Stimulated activated CD8-positive, alpha-beta memory T cell treated with anti-CD3 and anti-CD28 coated beads, Interleukin-12 subunit alpha, Interleukin-12 subunit beta, amount 100 ng/mL, for 24 hours (primary cell): Measurements from ENCODE around the gene FAM53B.

Experiments used
- DNase-seq: peaks from one replicate; pipeline ENCODE4 v3.0.0-alpha.2; 2020; ENCODE audit errors: extremely low read depth

FAM53B gene

GRCh38 chr10:124663228-124663627, 81.0 kb downstream of the FAM53B start:
- no peak for DNase-seq

DNA sequence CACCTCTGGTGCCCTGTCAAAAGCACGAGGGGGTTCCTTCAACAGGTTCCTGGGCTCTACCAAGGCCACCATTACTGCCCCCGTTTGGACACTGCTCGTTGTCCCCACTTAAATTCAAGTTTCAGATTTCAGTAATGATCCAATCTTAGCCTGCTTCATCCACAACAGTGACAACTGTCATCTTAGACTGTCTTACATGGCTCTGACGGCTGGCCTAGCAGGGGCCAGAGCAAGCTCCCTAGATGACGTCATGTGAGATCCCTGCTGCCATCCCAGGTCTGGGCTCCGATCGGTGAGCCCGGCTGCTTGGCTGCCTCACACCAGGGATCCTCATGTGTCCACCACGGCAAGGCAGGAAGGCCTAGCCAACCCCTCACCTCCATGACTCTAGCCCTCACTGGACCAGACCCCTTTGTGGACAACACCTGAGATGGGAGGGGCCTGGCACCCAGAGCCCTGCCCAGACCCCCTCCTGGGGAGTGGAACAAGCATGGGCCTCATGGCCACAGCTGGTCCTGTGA, 82.5 kb downstream of the FAM53B start:
- DNase-seq, result no peak

- no peak for DNase-seq
Observed at GRCh38 chr10:124660404-124661125, 83.6 kb downstream of the FAM53B start.

DNA sequence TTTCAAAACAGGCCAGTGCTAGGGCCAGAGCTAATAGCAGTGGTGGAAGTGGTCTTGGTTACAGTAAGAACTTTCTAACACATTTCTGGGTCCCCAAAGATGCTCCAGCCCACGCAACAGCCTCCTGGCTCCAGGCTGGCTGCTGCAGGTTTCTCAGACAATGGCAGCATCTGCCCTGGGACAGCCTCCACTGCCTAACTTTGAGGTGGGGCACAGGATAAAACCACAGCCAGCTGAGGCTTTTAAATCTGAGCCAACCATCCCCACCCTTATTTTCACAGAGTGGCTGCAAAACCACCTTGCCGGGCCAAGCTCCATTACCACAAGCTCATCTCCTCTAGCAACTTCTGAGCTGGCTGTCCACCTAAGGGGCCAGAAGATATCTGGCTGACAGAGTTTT, 84.8 kb downstream of the FAM53B start:
- DNase-seq, result no peak

DNA sequence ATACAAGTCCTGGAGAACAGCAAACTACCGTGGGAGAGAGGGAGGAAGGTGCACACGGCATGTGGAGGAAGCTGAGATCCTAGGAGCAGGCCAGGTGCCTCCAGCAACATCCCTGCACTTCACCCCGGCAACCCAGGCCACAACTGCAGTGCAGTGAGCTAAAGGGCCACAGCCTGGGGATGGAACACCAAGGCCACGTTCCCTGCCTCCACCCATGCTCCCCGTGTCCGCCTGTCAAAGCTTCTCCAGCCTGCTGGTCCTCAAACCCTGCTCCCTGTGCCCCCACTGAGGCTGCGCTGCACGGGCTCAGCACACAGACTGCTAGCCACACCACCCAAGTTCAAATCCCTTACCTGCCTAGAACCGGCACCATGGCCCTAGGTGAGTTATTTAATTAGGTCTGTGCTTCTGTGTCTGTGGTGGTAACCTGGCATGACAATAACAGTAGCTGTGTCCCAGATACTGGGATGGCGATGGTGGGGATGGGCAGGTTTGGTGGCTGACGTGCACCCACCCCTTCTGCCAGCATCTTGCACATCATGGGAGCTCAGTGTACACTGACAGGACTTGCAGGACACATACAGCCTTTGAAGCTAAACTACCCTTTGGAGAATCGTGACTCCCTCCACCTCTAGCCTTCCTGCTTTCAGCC, 85.5 kb downstream of the FAM53B start:
- DNase-seq, result no peak

DNA sequence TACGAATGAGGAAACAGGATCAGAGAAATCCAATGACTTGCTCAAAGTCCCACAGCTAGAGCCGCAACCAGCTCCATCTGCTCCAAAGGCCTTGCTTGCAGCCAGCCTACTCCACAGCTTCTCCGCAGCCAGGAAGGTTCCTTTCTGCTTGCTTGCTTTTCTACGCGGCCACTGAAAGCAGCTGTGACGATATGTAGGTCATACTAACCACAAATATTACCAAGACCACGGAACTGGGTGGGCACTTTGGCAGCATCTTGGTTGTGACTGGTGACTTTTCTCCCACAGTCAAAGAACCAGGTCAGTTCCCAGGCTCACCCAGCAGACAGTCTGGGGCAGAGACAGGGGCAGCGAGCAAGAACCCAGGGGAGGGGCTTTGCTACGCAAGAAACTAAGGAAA, 86.4 kb downstream of the FAM53B start:
- DNase-seq, result no peak

DNA sequence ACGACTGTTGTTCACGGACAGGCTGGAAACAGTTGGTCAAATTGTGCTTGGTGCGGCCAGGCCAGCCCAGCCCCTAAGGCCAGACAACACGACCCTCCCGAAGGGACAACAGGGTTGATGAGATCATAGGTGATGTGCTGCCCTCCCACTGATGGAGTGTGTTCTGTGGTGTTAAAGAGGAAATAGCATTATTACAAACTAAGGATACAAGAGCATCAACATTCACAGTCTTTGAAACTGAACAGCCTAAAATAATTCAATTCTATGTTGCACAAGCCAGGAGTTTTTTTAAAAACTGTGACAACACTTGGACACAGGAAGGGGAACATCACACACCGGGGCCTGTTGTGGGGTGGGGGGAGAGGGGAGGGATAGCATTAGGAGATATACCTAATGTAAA, 87.6 kb downstream of the FAM53B start:
- no peak for DNase-seq

GRCh38 chr10:124656113-124656490, 88.1 kb downstream of the FAM53B start:
- DNase-seq, result no peak

- no peak for DNase-seq
Observed at GRCh38 chr10:124655191-124656112, 88.7 kb downstream of the FAM53B start.

- DNase-seq, result no peak
Observed at GRCh38 chr10:124654686-124655085, 89.5 kb downstream of the FAM53B start.

- no peak for DNase-seq
Observed at GRCh38 chr10:124653811-124654651, 90.1 kb downstream of the FAM53B start.

GRCh38 chr10:124653311-124653710, 90.9 kb downstream of the FAM53B start:
- DNase-seq, result no peak

DNA sequence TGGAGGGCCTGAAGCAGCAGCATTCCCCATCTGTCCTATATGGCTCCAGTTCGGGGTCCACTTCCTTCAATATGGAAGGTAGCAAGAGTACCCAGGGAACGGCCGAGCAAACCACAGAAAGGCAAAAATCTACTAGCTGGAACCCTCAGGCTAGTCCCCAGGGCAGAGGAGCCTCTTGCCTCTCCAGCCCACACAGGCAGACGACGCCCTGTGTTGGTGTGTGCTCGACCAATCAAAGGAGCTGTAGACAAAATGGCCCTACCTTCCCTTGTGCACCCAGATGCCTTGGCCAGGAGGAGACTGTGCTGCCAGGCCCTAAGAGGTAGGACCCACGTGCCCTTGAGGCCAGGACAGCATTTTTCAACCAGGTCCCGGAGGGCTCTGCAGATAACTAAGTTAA, 91.5 kb downstream of the FAM53B start:
- no peak for DNase-seq

DNA sequence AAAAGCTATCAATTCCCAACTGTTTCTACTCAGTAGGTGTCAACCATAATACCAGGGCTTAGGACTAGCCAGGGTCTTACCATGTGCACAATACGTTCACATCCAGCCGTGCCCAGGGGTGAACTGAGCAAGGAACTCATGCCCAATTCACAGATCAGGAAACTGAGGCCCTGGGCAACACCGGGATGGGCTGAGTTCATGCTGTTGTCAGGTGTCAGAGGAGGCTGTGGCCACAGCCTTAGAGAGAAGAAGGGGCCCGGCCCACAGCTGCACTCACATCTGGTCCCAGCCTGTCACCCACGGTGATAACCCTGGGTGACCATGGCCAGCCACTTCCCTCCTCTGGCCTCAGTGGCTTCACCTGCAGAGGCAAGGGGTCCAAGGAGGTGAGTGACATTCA, 92.0 kb downstream of the FAM53B start:
- no peak for DNase-seq

DNA sequence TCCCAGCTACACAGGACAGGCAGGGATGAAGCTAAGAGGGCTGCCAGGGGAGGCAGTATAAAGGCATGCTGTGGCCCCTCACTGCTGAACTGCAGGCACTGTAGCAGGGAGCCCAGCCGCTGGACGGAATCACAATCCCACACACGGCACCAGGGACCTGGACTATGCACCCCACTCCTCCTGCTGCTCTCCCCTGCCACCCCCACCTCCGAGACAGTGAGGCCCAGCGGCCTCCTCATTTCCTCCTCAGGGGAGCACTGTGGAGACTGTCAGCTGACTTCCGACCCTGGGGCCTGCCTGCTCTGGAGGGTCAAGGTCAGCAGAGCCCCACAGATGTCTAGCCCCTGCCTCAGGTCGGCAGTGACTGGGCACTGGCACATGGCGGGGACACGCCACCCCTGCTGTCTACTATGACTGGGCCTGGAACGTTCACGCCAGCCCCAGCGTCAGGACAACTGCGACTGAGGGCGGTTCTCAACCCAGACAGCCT, 92.7 kb downstream of the FAM53B start:
- no peak for DNase-seq

DNA sequence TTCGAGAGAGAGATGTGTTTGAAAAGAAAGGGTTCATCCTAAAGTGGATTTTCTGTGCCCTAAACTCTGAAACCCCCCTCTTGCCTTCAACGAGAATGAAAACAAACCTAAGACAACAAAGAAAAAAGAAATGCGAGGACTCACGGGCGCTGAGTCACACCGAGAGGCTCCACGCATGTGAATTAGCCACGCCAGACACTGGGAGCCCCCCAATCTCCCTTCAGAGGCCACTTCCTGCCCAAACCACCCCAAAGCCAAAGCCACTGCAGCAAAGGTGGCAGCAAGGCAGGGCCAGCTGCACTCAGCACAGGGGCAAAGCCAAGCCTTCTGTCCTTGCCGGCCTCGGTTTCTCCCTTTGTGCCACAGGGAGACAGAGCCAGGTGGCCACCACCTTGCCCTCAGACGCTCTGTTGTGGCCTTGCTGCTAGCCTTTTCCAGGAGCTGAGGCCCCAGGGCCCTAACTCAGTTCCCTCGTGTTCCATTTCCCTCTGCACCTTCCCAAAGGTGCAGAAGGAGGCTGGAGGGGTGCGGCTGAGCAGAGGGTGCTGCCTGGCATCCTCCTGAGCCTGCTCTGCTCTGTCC, 93.3 kb downstream of the FAM53B start:
- DNase-seq, result peak; percentile 31

- DNase-seq, result no peak
Observed at GRCh38 chr10:124650263-124650662, 93.9 kb downstream of the FAM53B start.

GRCh38 chr10:124649214-124649613, 95.0 kb downstream of the FAM53B start:
- no peak for DNase-seq

DNA sequence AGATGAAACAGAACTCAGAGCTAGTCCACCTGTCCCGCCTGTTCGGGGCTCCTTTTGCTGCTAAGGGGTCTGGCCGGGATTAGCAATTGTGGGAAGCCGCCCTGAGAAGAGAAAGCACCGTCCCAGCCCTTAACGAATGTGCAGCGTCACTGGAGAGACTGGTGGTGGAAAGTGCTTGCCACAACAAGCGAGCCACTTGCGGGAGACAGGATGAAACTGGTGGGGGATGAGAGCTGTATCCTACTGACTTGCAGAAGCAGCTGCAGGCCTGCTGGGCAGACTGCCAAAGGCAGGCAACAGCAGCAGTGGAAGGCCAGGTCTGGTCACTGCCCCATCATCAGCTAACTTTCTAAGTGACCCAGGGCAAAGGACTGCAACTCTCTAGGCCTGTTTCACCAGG, 95.4 kb downstream of the FAM53B start:
- DNase-seq, result no peak

GRCh38 chr10:124648131-124648475, 96.1 kb downstream of the FAM53B start:
- no peak for DNase-seq
